ENCODE data around the gene PIP5K1B. TPM values are rescaled to one million over a fixed set of nuclear protein-coding genes. Genes with fewer than 3 reads are reported as not detected.

The PIP5K1B gene
- total and polyA plus RNA-seq, 10 of the 15 experiments (the other 5 are each of a cell fraction or from before 2014, with no cell fraction given) = 6.8 to 16.3 (median 10.6) TPM

DNA sequence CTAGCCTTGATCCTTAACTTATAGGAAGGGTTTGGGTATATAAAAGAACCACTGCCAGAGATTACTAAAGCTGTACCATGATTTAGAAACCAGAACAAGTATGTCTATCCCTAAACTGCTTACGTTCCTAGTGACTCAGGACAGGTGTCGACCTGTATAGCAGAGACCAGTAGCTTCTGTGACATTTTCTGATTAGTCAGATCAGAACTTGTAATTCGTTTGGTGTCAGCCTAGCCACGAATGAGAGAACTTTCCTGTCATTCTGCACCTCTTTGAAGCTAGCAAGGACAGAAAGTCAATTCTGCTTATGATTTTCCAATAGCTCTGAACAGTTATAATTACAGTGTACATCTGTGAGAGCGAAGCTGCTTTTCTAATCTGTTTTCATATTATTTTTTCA, 269.4 kb downstream of the PIP5K1B start (continued):
- no peak for TF ChIP-seq SUPT20H (IDR thresholded peaks at IDR 0.05; ENCODE audit: borderline replicate concordance, control insufficient read depth, low read depth, low read length)
- peak; percentile 68; the same call in 1 of the 2 replicates for TF ChIP-seq MTA2 (IDR thresholded peaks at IDR 0.05; ENCODE audit: low read depth)
- TF ChIP-seq MYC (IDR thresholded peaks at IDR 0.05; ENCODE audit: insufficient read depth, insufficient read length, insufficient replicate concordance, low read length, severe bottlenecking) = no peak
- no peak for TF ChIP-seq SMAD1 (IDR thresholded peaks at IDR 0.05; ENCODE audit: low read depth, partially characterized antibody)
- TF ChIP-seq RELA (IDR thresholded peaks at IDR 0.05; ENCODE audit: borderline replicate concordance, partially characterized antibody) = no peak
- no peak for TF ChIP-seq POLR2AphosphoS5 (IDR thresholded peaks at IDR 0.05; ENCODE audit: low read length)
- no peak for TF ChIP-seq ZNF384 (IDR thresholded peaks at IDR 0.05; ENCODE audit: borderline replicate concordance, low read depth, low read length)
- no peak for TF ChIP-seq CHD2 (IDR thresholded peaks at IDR 0.05; ENCODE audit: borderline replicate concordance, low read depth, low read length)
- peak; percentile 45; the same call in 1 of the 2 replicates for TF ChIP-seq DPF2 (IDR thresholded peaks at IDR 0.05)
- peak; percentile 38; the same call in 1 of the 2 replicates for TF ChIP-seq SREBF1 (IDR thresholded peaks at IDR 0.05; ENCODE audit: low read length)
- TF ChIP-seq MTA3 (IDR thresholded peaks at IDR 0.05; ENCODE audit: borderline replicate concordance, low read length) = peak; percentile 66; the same call in 1 of the 2 replicates
- peak; percentile 88; the same call in 1 of the 2 replicates for TF ChIP-seq CREM (IDR thresholded peaks at IDR 0.05; ENCODE audit: low read depth)
- TF ChIP-seq, protein P1, sequence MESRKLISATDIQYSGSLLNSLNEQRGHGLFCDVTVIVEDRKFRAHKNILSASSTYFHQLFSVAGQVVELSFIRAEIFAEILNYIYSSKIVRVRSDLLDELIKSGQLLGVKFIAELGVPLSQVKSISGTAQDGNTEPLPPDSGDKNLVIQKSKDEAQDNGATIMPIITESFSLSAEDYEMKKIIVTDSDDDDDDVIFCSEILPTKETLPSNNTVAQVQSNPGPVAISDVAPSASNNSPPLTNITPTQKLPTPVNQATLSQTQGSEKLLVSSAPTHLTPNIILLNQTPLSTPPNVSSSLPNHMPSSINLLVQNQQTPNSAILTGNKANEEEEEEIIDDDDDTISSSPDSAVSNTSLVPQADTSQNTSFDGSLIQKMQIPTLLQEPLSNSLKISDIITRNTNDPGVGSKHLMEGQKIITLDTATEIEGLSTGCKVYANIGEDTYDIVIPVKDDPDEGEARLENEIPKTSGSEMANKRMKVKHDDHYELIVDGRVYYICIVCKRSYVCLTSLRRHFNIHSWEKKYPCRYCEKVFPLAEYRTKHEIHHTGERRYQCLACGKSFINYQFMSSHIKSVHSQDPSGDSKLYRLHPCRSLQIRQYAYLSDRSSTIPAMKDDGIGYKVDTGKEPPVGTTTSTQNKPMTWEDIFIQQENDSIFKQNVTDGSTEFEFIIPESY (IDR thresholded peaks at IDR 0.05) = no peak
- no peak for TF ChIP-seq IRF5 (IDR thresholded peaks at IDR 0.05; ENCODE audit: borderline replicate concordance)
- TF ChIP-seq PAX8 (IDR thresholded peaks at IDR 0.05) = no peak
- peak; percentile 93 for TF ChIP-seq IRF4 (IDR thresholded peaks at IDR 0.05; ENCODE audit: low read depth, low read length)
- TF ChIP-seq SMARCA5 (IDR thresholded peaks at IDR 0.05) = no peak
- TF ChIP-seq SP1 (IDR thresholded peaks at IDR 0.05; ENCODE audit: low read depth, low read length) = no peak
- no peak for TF ChIP-seq CBFB (IDR thresholded peaks at IDR 0.05; ENCODE audit: low read depth)
- no peak for TF ChIP-seq E4F1 (IDR thresholded peaks at IDR 0.05; ENCODE audit: borderline replicate concordance, partially characterized antibody)
- TF ChIP-seq ZNF687 (IDR thresholded peaks at IDR 0.05) = no peak
- no peak for TF ChIP-seq ZZZ3 (IDR thresholded peaks at IDR 0.05; ENCODE audit: control insufficient read depth, insufficient read length, low read depth)
